Sigmoid colon (tissue), 4 donors: ENCODE measurements around the gene CACNA2D3.

Source experiments
- EP300 ChIP-seq, 4 donors: sonication (generic); formaldehyde crosslinking; IDR thresholded peaks; one replicate each; pipeline ENCODE4 v1.6.1; 2017; ENCODE audit warnings: antibody characterized with exemption in 4 of 4
- POLR2AphosphoS5 ChIP-seq, 4 donors: sonication (generic); formaldehyde crosslinking; IDR thresholded peaks; one replicate each; pipeline ENCODE4 v1.6.1; 2017; ENCODE audit warnings: antibody characterized with exemption in 4 of 4

DNA sequence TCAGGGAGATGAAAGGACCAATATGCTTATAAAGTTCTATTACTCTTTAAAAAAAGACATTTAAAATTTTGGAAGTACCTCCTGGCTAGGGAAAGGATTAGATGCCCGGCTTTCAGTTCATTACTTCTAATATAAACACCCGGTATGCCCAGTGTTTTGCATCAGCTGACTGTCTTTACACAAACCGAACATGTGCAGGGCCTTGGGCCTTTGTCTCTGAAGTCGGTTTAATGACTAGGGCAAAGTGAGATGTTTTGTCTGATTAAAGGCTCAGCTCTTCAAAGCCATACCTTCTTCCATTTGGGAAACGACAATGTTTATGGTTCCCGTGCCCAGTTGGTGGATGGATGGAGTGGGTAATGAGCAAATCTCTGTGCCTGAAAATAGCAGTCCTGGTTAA is 984.8 kb downstream of the CACNA2D3 start:
- TF ChIP-seq EP300 (IDR thresholded peaks at IDR 0.05) (no peak), POLR2AphosphoS5 (IDR thresholded peaks at IDR 0.05) (no peak)
